Keratinocyte (primary cell): ENCODE results near the gene AGO3. TPM values are rescaled to one million over a fixed set of nuclear protein-coding genes. Genes with fewer than 3 reads are reported as not detected.

ENCODE experiments used
- DNase-seq: peaks from one replicate; pipeline ENCODE4 v3.0.0-alpha.2; 2011; ENCODE audit warnings: low read depth, missing footprints, low spot score
- FAIRE-seq: peaks from 2 replicates; lab custom pipeline; 2011; peaks lifted over from hg19 to GRCh38; lab: Jason Lieb, UNC
- H2AFZ ChIP-seq: 2 replicates; pipeline ENCODE4 v1.6.0; 2012; ENCODE audit warnings: low read length, control low read depth, inconsistent platforms; ENCODE audit not compliant: control insufficient read depth
- H3K27ac ChIP-seq: 2 replicates; pipeline ENCODE4 v1.5.1; 2011; ENCODE audit warnings: low read length; ENCODE audit not compliant: control insufficient read depth, insufficient read depth
- H3K27me3 ChIP-seq: 3 replicates; pipeline ENCODE4 v1.6.0; 2011; ENCODE audit warnings: low read length; ENCODE audit not compliant: control insufficient read depth, insufficient read depth; ENCODE audit errors: extremely low read depth
- H3K36me3 ChIP-seq, 2 experiments: 2 replicates in 1 of 2; 3 replicates in 1 of 2; pipeline ENCODE4 v1.5.1; 2011; ENCODE audit warnings: low read length in 2 of 2, mild to moderate bottlenecking in 1 of 2; ENCODE audit not compliant: control insufficient read depth in 2 of 2, insufficient read depth in 2 of 2; ENCODE audit errors: extremely low read depth in 1 of 2
- H3K4me1 ChIP-seq: 3 replicates; pipeline ENCODE4 v1.5.1; 2011; ENCODE audit warnings: low read length; ENCODE audit not compliant: control insufficient read depth, insufficient read depth; ENCODE audit errors: extremely low read depth
- H3K4me2 ChIP-seq: 3 replicates; pipeline ENCODE4 v1.6.0; 2011; ENCODE audit warnings: low read depth, low read length; ENCODE audit not compliant: control insufficient read depth, insufficient read depth; ENCODE audit errors: extremely low read depth
- H3K4me3 ChIP-seq, 3 experiments: fragments of 200-600 bp in 1 of 3; sonication (generic) in 1 of 3; 2 replicates in 2 of 3; 3 replicates in 1 of 3; pipeline ENCODE4 v1.5.1; 2011 to 2016; ENCODE audit warnings: low read length in 3 of 3, mild to moderate bottlenecking in 3 of 3, control low read depth in 2 of 3, inconsistent platforms in 1 of 3, low read depth in 1 of 3, mixed read lengths in 1 of 3, mixed run types in 1 of 3, moderate library complexity in 1 of 3; ENCODE audit not compliant: control insufficient read depth in 2 of 3, insufficient read depth in 2 of 3; ENCODE audit errors: extremely low read depth in 1 of 3
- H3K79me2 ChIP-seq: 2 replicates; pipeline ENCODE4 v1.6.0; 2012; ENCODE audit warnings: low read length; ENCODE audit not compliant: control insufficient read depth, insufficient read depth
- H3K9ac ChIP-seq: 3 replicates; pipeline ENCODE4 v1.6.0; 2011; ENCODE audit warnings: low read length; ENCODE audit not compliant: control insufficient read depth, insufficient read depth; ENCODE audit errors: extremely low read depth
- H3K9me1 ChIP-seq: 3 replicates; pipeline ENCODE4 v1.6.0; 2011; ENCODE audit warnings: low read length; ENCODE audit not compliant: control insufficient read depth, insufficient read depth; ENCODE audit errors: extremely low read depth
- H3K9me3 ChIP-seq: 2 replicates; pipeline ENCODE4 v1.5.1; 2012; ENCODE audit warnings: low read depth, low read length; ENCODE audit not compliant: control insufficient read depth
- H4K20me1 ChIP-seq: 3 replicates; pipeline ENCODE4 v1.6.0; 2011; ENCODE audit warnings: low read length; ENCODE audit not compliant: control insufficient read depth, insufficient read depth; ENCODE audit errors: extremely low read depth
- CTCF ChIP-seq, 3 experiments: IDR thresholded peaks in 1 of 3; conservative IDR thresholded peaks in 1 of 3; optimal IDR thresholded peaks in 1 of 3; 2 replicates in 2 of 3; 3 replicates in 1 of 3; pipeline versions ENCODE3 to v1.5.1; 2011; ENCODE audit warnings: low read length in 3 of 3, mild to moderate bottlenecking in 3 of 3, moderate library complexity in 2 of 3, control low read depth in 1 of 3, inconsistent platforms in 1 of 3; ENCODE audit not compliant: insufficient read depth in 2 of 3; ENCODE audit errors: extremely low read depth in 1 of 3
- EZH2 ChIP-seq: IDR thresholded peaks from one replicate; pipeline ENCODE4 v1.6.1; 2012; ENCODE audit warnings: inconsistent platforms, mild to moderate bottlenecking, low read length, moderate library complexity
- dilution Hi-C: fragments of 300-500 bp; cut with MboI; formaldehyde crosslinking; loops from one replicate; pipeline ENCODE4 v1.7.0; 2020; ENCODE audit warnings: low sequenced_read_pairs; ENCODE audit not compliant: extremely low pct_ligation_motif_present
- polyA plus RNA-seq, 5 experiments: library from polyadenylated mRNA; depleted of rRNA in 3 of 5; stranded (reverse) in 3 of 5; stranded (forward) in 1 of 5; unstranded in 1 of 5; fragments of >200 nt; gene quantifications; 1 replicate in 1 of 5; 2 replicates in 3 of 5; 3 replicates in 1 of 5; pipeline versions ENCODE4 v1.2.1 to v1.2.3, GENCODE V29; 2011 to 2012; ENCODE audit warnings: missing spikeins in 2 of 5, low read depth in 1 of 5, low replicate concordance in 1 of 5

AGO3 gene
- polyA plus RNA-seq, 1 donor (not counting 4 experiments of a cell fraction or from before 2014, with no cell fraction given), result 14.0 TPM

- no peaks in the 10 kb centered on the region for H4K20me1 ChIP-seq
- no peaks in the 10 kb centered on the region for H3K36me3 ChIP-seq
- no peaks in the 10 kb centered on the region for H3K27me3 ChIP-seq
- no peak overlapping the region for H3K27ac ChIP-seq
- H3K4me3 ChIP-seq, result no peak overlapping the region
- no peaks in the 10 kb centered on the region for H3K9me3 ChIP-seq
- no peak for TF ChIP-seq CTCF (optimal IDR thresholded peaks at IDR 0.05 in 1 of 3, IDR thresholded peaks at IDR 0.05 in 1 of 3, conservative IDR thresholded peaks at IDR 0.05 in 1 of 3; ENCODE audit: extremely low read depth in 1 of 3, insufficient read depth in 2 of 3, low read length in 3 of 3)
- TF ChIP-seq EZH2, result no peak
- dilution Hi-C loops, result no loop called here
- H3K9ac ChIP-seq, result no peak overlapping the region
- H3K4me2 ChIP-seq, result peak overlapping the region; percentile 44
- no peak for FAIRE-seq
- H3K9me1 ChIP-seq, result no peaks in the 10 kb centered on the region
- DNase-seq, result no peak
- H3K79me2 ChIP-seq, result no peaks in the 10 kb centered on the region
- peaks cover 28% of the 10 kb centered on the region for H3K4me1 ChIP-seq
- H2AFZ ChIP-seq, result no peak overlapping the region
Measured at GRCh38 chr1:36080236-36080635, 149.3 kb downstream of the AGO3 start.

- H3K9me1 ChIP-seq, result no peaks in the 10 kb centered on the region
- dilution Hi-C loops, result no loop called here
- H3K36me3 ChIP-seq, result no peaks in the 10 kb centered on the region
- H4K20me1 ChIP-seq, result no peaks in the 10 kb centered on the region
- FAIRE-seq, result peak; percentile 52
- H3K27ac ChIP-seq, result no peak overlapping the region
- peaks cover 28% of the 10 kb centered on the region for H3K4me1 ChIP-seq
- no peak overlapping the region for H3K4me3 ChIP-seq
- H3K9ac ChIP-seq, result no peak overlapping the region
- no peak overlapping the region for H2AFZ ChIP-seq
- no peaks in the 10 kb centered on the region for H3K27me3 ChIP-seq
- TF ChIP-seq EZH2, result no peak
- TF ChIP-seq CTCF (optimal IDR thresholded peaks at IDR 0.05 in 1 of 3, IDR thresholded peaks at IDR 0.05 in 1 of 3, conservative IDR thresholded peaks at IDR 0.05 in 1 of 3; ENCODE audit: extremely low read depth in 1 of 3, insufficient read depth in 2 of 3, low read length in 3 of 3), result no peak
- H3K4me2 ChIP-seq, result peak overlapping the region; percentile 44
- H3K9me3 ChIP-seq, result no peaks in the 10 kb centered on the region
- peak; percentile 44 for DNase-seq
- H3K79me2 ChIP-seq, result no peaks in the 10 kb centered on the region
Measured at GRCh38 chr1:36080801-36081200, 149.9 kb downstream of the AGO3 start.
